Adrenal gland (tissue), 12 donors: ENCODE results near the gene WWOX. TPM values are rescaled to one million over a fixed set of nuclear protein-coding genes. Genes with fewer than 3 reads are reported as not detected.

Experiments
- DNase-seq, 7 donors: peaks; one replicate each; pipeline ENCODE4 v3.0.0-alpha.2; 2019 to 2020
- H3K27ac ChIP-seq, 5 donors: fragments of 200-600 bp; sonication (generic) in 4 of 5; 1 replicate in 3 of 5; 2 replicates in 2 of 5; pipeline versions ENCODE4 v1.5.1 to v1.8.0; 2016 to 2020; ENCODE audit warnings: mild to moderate bottlenecking in 1 of 5
- H3K27me3 ChIP-seq: fragments of 200-600 bp; 2 replicates; pipeline ENCODE4 v1.8.0; 2021
- H3K36me3 ChIP-seq, 2 donors: fragments of 200-600 bp; replicated peaks in 1 of 2; 1 replicate in 1 of 2; 2 replicates in 1 of 2; pipeline versions ENCODE4 v1.5.1 to v1.8.0; 2018 to 2022
- H3K4me1 ChIP-seq, 2 donors: fragments of 200-600 bp; replicated peaks in 1 of 2; 1 replicate in 1 of 2; 2 replicates in 1 of 2; pipeline versions ENCODE4 v1.5.1 to v1.8.0; 2018 to 2021
- H3K4me3 ChIP-seq, 4 donors: fragments of 200-600 bp; sonication (generic) in 3 of 4; one replicate each; pipeline ENCODE4 v1.5.1; 2016 to 2018
- H3K9me3 ChIP-seq, 3 donors: fragments of 200-600 bp; sonication (generic) in 1 of 3; replicated peaks in 1 of 3; 1 replicate in 2 of 3; 2 replicates in 1 of 3; pipeline versions ENCODE4 v1.5.1 to v1.8.0; 2016 to 2021
- POLR2A ChIP-seq, 2 donors: fragments of 450-650 bp; IDR thresholded peaks; one replicate each; pipeline ENCODE4 v1.6.1; 2017; ENCODE audit warnings: antibody characterized with exemption in 2 of 2, mild to moderate bottlenecking in 2 of 2, moderate library complexity in 1 of 2
- WGBS, 4 donors: extraction: QIAGEN DNeasy Blood & Tissue Kit in 2 of 4; methylation state at CpG; one replicate each; pipeline versions ENCODE4 v1.1.5 to v1.1.7; 2013 to 2017; 5-methylcytosine and 5-hydroxymethylcytosine counted together
- intact Hi-C, 2 donors: fragments of 100-400 bp; cut with DNase I; formaldehyde crosslinking; loops; one replicate each; pipeline versions ENCODE4 v1.14.1 to v1.15.0; 2022 to 2023
- polyA plus RNA-seq, 3 donors: library from polyadenylated mRNA; stranded (reverse); fragments of 200-250 nt in 2 of 3; fragments of 350-450 nt in 1 of 3; fragmentation: Illumina TruSeq in 1 of 3; extraction: RNeasy Lipid Tissue Mini Kit (QIAGEN cat#74804) in 1 of 3; gene quantifications; one replicate each; pipeline ENCODE4 v1.2.3, GENCODE V29; 2013 to 2014
- total RNA-seq, 9 donors: library from RNA; depleted of rRNA in 4 of 9; stranded (reverse); fragments of >200 nt in 4 of 9; fragments of 120-200 nt in 1 of 9; fragmentation: NEBNext Ultra II Directional in 1 of 9; extraction: Animal tissue kit (Norgen Biotek cat#: 25700) in 1 of 9; gene quantifications; one replicate each; pipeline versions ENCODE4 v1.1.0 to v1.2.4, GENCODE V29; 2013 to 2023
- TF ChIP-seq, protein P1 (sequence below), 6 experiments: fragments of 450-650 bp in 4 of 6; fragments of 200-600 bp in 2 of 6; sonication (generic) in 1 of 6; IDR thresholded peaks; 1 replicate in 5 of 6; 2 replicates in 1 of 6; pipeline versions ENCODE4 v1.5.1 to v1.8.0; 2016 to 2021; ENCODE audit warnings: antibody characterized with exemption in 6 of 6, mild to moderate bottlenecking in 2 of 6, moderate library complexity in 1 of 6
- donor health status: healthy with polysubstance abuse.
- donor health status: Bipolar disorder and iron deficiency.
- donor health status: DM: yes; HTN: yes; CAD: no.
- donor health status: DM: no; HTN: no; CAD: no.
- donor health status: DM: no; HTN: no; CAD: no.
- donor health status: DM: yes; HTN: yes; CAD: no.

WWOX gene
- total and polyA plus RNA-seq, 12 donors = 11.8 to 74.6 (median 20.5) TPM

GRCh38 chr16:78283548-78284251, 184.2 kb downstream of the WWOX start:
- H3K36me3 ChIP-seq = no peaks in the 10 kb centered on the region
- no peak for DNase-seq
- H3K27ac ChIP-seq = no peak overlapping the region
- H3K9me3 ChIP-seq = no peaks in the 10 kb centered on the region
- intact Hi-C loops = no loop called here
- no peak overlapping the region for H3K4me3 ChIP-seq
- no peaks in the 10 kb centered on the region for H3K27me3 ChIP-seq
- H3K4me1 ChIP-seq = no peaks in the 10 kb centered on the region
- WGBS, 4 donors = 83 to 92% (median 87%) methylated on average over 11 of the region's 11 CpGs
- no peak for TF ChIP-seq POLR2A (IDR thresholded peaks at IDR 0.05)
- TF ChIP-seq, protein P1, sequence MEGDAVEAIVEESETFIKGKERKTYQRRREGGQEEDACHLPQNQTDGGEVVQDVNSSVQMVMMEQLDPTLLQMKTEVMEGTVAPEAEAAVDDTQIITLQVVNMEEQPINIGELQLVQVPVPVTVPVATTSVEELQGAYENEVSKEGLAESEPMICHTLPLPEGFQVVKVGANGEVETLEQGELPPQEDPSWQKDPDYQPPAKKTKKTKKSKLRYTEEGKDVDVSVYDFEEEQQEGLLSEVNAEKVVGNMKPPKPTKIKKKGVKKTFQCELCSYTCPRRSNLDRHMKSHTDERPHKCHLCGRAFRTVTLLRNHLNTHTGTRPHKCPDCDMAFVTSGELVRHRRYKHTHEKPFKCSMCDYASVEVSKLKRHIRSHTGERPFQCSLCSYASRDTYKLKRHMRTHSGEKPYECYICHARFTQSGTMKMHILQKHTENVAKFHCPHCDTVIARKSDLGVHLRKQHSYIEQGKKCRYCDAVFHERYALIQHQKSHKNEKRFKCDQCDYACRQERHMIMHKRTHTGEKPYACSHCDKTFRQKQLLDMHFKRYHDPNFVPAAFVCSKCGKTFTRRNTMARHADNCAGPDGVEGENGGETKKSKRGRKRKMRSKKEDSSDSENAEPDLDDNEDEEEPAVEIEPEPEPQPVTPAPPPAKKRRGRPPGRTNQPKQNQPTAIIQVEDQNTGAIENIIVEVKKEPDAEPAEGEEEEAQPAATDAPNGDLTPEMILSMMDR (IDR thresholded peaks at IDR 0.05) = no peak

GRCh38 chr16:78284326-78284725, 184.9 kb downstream of the WWOX start:
- intact Hi-C loops = no loop called here
- H3K27me3 ChIP-seq = no peaks in the 10 kb centered on the region
- no peaks in the 10 kb centered on the region for H3K9me3 ChIP-seq
- WGBS, 4 donors = 76 to 91% (median 83%) methylated on average over 1 of the region's 1 CpG
- TF ChIP-seq, protein P1 (IDR thresholded peaks at IDR 0.05) = no peak
- no peak for TF ChIP-seq POLR2A (IDR thresholded peaks at IDR 0.05)
- no peak overlapping the region for H3K4me3 ChIP-seq
- no peak for DNase-seq
- no peaks in the 10 kb centered on the region for H3K4me1 ChIP-seq
- no peak overlapping the region for H3K27ac ChIP-seq
- H3K36me3 ChIP-seq = no peaks in the 10 kb centered on the region

DNA sequence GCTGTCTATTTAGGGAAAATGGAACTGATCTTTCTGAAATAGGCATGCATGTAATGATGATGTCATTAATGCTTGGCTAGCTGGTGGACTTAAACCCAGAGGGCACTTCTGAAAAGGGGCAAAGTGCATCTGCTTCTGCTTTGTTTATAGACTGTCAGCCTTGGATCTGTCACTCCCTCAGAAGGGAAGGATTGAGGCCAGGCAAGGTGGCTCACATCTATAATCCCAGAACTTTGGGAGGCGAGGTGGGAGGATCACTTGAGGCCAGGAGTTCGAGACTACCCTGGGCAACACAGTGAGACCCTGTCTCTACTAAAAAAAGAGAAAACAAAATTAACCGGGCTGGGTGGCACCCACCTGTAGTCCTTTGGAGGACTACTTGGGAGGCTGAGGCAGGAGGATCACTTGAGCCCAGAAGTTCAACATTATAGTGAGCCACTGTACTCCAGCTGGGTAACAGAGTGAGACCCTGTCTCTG, 185.5 kb downstream of the WWOX start:
- 93 to 97% (median 95%) methylated on average over 3 of the region's 3 CpGs for WGBS, 4 donors
- no peak for DNase-seq
- Histone ChIP-seq H3K27ac (no peak overlapping the region), H3K36me3 (no peaks in the 10 kb centered on the region), H3K4me1 (no peaks in the 10 kb centered on the region), H3K4me3 (no peak overlapping the region), H3K9me3 (no peaks in the 10 kb centered on the region), H3K27me3 (no peaks in the 10 kb centered on the region)
- TF ChIP-seq, protein P1 (IDR thresholded peaks at IDR 0.05) = no peak
- no peak for TF ChIP-seq POLR2A (IDR thresholded peaks at IDR 0.05)
- intact Hi-C loops = no loop called here

GRCh38 chr16:78285437-78285922, 186.0 kb downstream of the WWOX start:
- no peaks in the 10 kb centered on the region for H3K36me3 ChIP-seq
- 76 to 95% (median 85%) methylated on average over 6 of the region's 6 CpGs for WGBS, 4 donors
- no peak overlapping the region for H3K4me3 ChIP-seq
- H3K4me1 ChIP-seq = no peaks in the 10 kb centered on the region
- intact Hi-C loops = no loop called here
- H3K27ac ChIP-seq = no peak overlapping the region
- no peaks in the 10 kb centered on the region for H3K27me3 ChIP-seq
- no peak for TF ChIP-seq POLR2A (IDR thresholded peaks at IDR 0.05)
- TF ChIP-seq, protein P1 (IDR thresholded peaks at IDR 0.05) = no peak
- H3K9me3 ChIP-seq = no peaks in the 10 kb centered on the region
- no peak for DNase-seq
